SK-N-SH (cell line): ENCODE results near the gene TECPR2. TPM values are rescaled to one million over a fixed set of nuclear protein-coding genes. Genes with fewer than 3 reads are reported as not detected.

Source experiments
- CTCF ChIA-PET: fragments of 300-600, 350-600 bp; formaldehyde crosslinking; extraction: SDS; loops from one replicate; lab custom pipeline; 2021; lab: Yijun Ruan, JAX
- POLR2A ChIA-PET: fragments of 350-600 bp; sonication (Branson Sonifier 250); formaldehyde crosslinking; extraction: SDS; loops from one replicate; lab custom pipeline; 2020; ENCODE audit warnings: antibody characterized with exemption, inconsistent platforms; lab: Yijun Ruan, JAX
- DNase-seq: peaks from one replicate; pipeline ENCODE4 v3.0.0; 2012
- H2AFZ ChIP-seq: fragments of 200-600 bp; sonication (generic); 2 replicates; pipeline ENCODE4 v1.8.1; 2016; ENCODE audit warnings: antibody characterized with exemption, mild to moderate bottlenecking, low read depth
- H3F3A ChIP-seq: fragments of 200-600 bp; sonication (generic); replicated peaks from 2 replicates; pipeline ENCODE3; 2016; ENCODE audit warnings: antibody characterized with exemption, mild to moderate bottlenecking; ENCODE audit not compliant: insufficient read depth
- H3K27ac ChIP-seq, 2 experiments: fragments of 200-500 bp in 1 of 2; fragments of 200-600 bp in 1 of 2; sonication (Bioruptor generic) in 1 of 2; sonication (generic), shearing (Covaris generic) in 1 of 2; 2 replicates each; pipeline versions ENCODE4 v1.5.1 to v1.6.1; 2014 to 2016; ENCODE audit warnings: low read depth in 2 of 2, inconsistent platforms in 1 of 2, low read length in 1 of 2, mild to moderate bottlenecking in 1 of 2, mixed read lengths in 1 of 2
- H3K27me3 ChIP-seq: fragments of 200-600 bp; sonication (generic), shearing (Covaris generic); 2 replicates; pipeline ENCODE4 v1.6.1; 2016; ENCODE audit warnings: mixed run types; ENCODE audit not compliant: insufficient read depth
- H3K36me3 ChIP-seq, 2 experiments: fragments of 200-500 bp in 1 of 2; fragments of 200-600 bp in 1 of 2; sonication (Bioruptor generic) in 1 of 2; sonication (generic) in 1 of 2; replicated peaks in 1 of 2; 2 replicates each; pipeline versions ENCODE3 to v1.5.1; 2014 to 2016; ENCODE audit warnings: low read length in 1 of 2, mild to moderate bottlenecking in 1 of 2; ENCODE audit not compliant: insufficient read depth in 2 of 2, control insufficient read depth in 1 of 2
- H3K4me1 ChIP-seq, 2 experiments: fragments of 200-500 bp in 1 of 2; fragments of 200-600 bp in 1 of 2; sonication (Bioruptor generic) in 1 of 2; sonication (generic), shearing (Covaris generic) in 1 of 2; 2 replicates each; pipeline versions ENCODE4 v1.5.1 to v1.6.1; 2014 to 2016; ENCODE audit warnings: low read depth in 1 of 2, low read length in 1 of 2, mixed run types in 1 of 2; ENCODE audit not compliant: insufficient read depth in 2 of 2, control insufficient read depth in 1 of 2
- H3K4me2 ChIP-seq: fragments of 200-600 bp; sonication (generic), shearing (Covaris generic); 2 replicates; pipeline ENCODE4 v1.6.1; 2017; ENCODE audit warnings: mixed run types
- H3K4me3 ChIP-seq, 2 experiments: fragments of 200-500 bp in 1 of 2; fragments of 200-600 bp in 1 of 2; sonication (Bioruptor generic) in 1 of 2; sonication (generic), shearing (Covaris generic) in 1 of 2; 2 replicates each; pipeline versions ENCODE4 v1.5.1 to v1.8.1; 2014 to 2016; ENCODE audit warnings: low read depth in 2 of 2, inconsistent platforms in 1 of 2, low read length in 1 of 2, mild to moderate bottlenecking in 1 of 2, mixed read lengths in 1 of 2, moderate library complexity in 1 of 2
- H3K79me2 ChIP-seq: fragments of 200-600 bp; sonication (generic); 2 replicates; pipeline ENCODE4 v1.8.1; 2017; ENCODE audit warnings: mild to moderate bottlenecking; ENCODE audit not compliant: insufficient read depth
- H3K9ac ChIP-seq: fragments of 200-600 bp; sonication (generic); 2 replicates; pipeline ENCODE4 v1.6.1; 2017; ENCODE audit warnings: mixed run types
- H3K9me2 ChIP-seq: fragments of 200-600 bp; sonication (generic); 2 replicates; pipeline ENCODE4 v1.6.1; 2017; ENCODE audit warnings: mixed run types
- H3K9me3 ChIP-seq: fragments of 200-600 bp; sonication (generic); 2 replicates; pipeline ENCODE4 v1.6.1; 2017; ENCODE audit warnings: mixed run types, mild to moderate bottlenecking, moderate library complexity
- H4K20me1 ChIP-seq: fragments of 200-600 bp; sonication (generic); 2 replicates; pipeline ENCODE4 v1.6.1; 2017; ENCODE audit warnings: mild to moderate bottlenecking, mixed run types; ENCODE audit not compliant: insufficient read depth
- CHD2 ChIP-seq: fragments of 150-350 bp; IDR thresholded peaks from 2 replicates; pipeline ENCODE4 v1.6.1; 2018; ENCODE audit warnings: low read length; ENCODE audit not compliant: partially characterized antibody
- ELF1 ChIP-seq: IDR thresholded peaks from 2 replicates; pipeline ENCODE4 v1.4.0; 2012
- EZH2phosphoT487 ChIP-seq: fragments of 200-600 bp; sonication (generic); IDR thresholded peaks from 2 replicates; pipeline ENCODE4 v1.6.1; 2017; ENCODE audit warnings: low read depth, mixed run types, mild to moderate bottlenecking, antibody characterized with exemption, moderate library complexity, borderline replicate concordance
- FOSL2 ChIP-seq: IDR thresholded peaks from 2 replicates; pipeline ENCODE4 v1.4.0; 2012; ENCODE audit warnings: low read depth, mild to moderate bottlenecking, moderate library complexity, borderline replicate concordance
- GABPA ChIP-seq: IDR thresholded peaks from 2 replicates; pipeline ENCODE4 v1.4.0; 2012; ENCODE audit warnings: low read depth, mild to moderate bottlenecking
- GATA2 ChIP-seq: sonication (generic); formaldehyde crosslinking; IDR thresholded peaks from 2 replicates; pipeline ENCODE4 v1.5.0; 2020; ENCODE audit warnings: mild to moderate bottlenecking, missing genetic modification reagents
- MEF2A ChIP-seq: IDR thresholded peaks from 2 replicates; pipeline ENCODE4 v1.4.0; 2012; ENCODE audit warnings: low read depth, borderline replicate concordance
- NFIC ChIP-seq: IDR thresholded peaks from 2 replicates; pipeline ENCODE4 v1.4.0; 2012; ENCODE audit warnings: borderline replicate concordance
- NRF1 ChIP-seq: IDR thresholded peaks from 2 replicates; pipeline ENCODE4 v1.6.1; 2012; ENCODE audit warnings: low read depth, mild to moderate bottlenecking, low read length
- POLR2AphosphoS5 ChIP-seq: IDR thresholded peaks from 2 replicates; pipeline ENCODE4 v1.6.1; 2012; ENCODE audit warnings: low read depth, low read length
- RFX5 ChIP-seq: IDR thresholded peaks from 2 replicates; pipeline ENCODE4 v1.6.1; 2012; ENCODE audit warnings: mild to moderate bottlenecking, improper control_type of control experiment, low read length
- RXRA ChIP-seq: IDR thresholded peaks from 2 replicates; pipeline ENCODE4 v1.4.0; 2012; ENCODE audit warnings: low read depth, mild to moderate bottlenecking, borderline replicate concordance
- SMC3 ChIP-seq: IDR thresholded peaks from 2 replicates; pipeline ENCODE4 v1.6.1; 2012; ENCODE audit warnings: low read depth, low read length, improper control_type of control experiment
- TAF1 ChIP-seq: IDR thresholded peaks from 2 replicates; pipeline ENCODE4 v1.6.1; 2012; ENCODE audit warnings: low read depth, mild to moderate bottlenecking, low read length, moderate library complexity, borderline replicate concordance
- TCF12 ChIP-seq: IDR thresholded peaks from 2 replicates; pipeline ENCODE4 v1.4.0; 2012
- TEAD4 ChIP-seq: IDR thresholded peaks from 2 replicates; pipeline ENCODE4 v1.4.0; 2012; ENCODE audit warnings: mild to moderate bottlenecking, borderline replicate concordance; ENCODE audit not compliant: insufficient read depth
- YY1 ChIP-seq: IDR thresholded peaks from 2 replicates; pipeline ENCODE4 v1.4.0; 2012; ENCODE audit warnings: low read depth, mild to moderate bottlenecking
- WGBS: methylation state at CpG from one replicate; pipeline ENCODE4 v1.1.6; 2017; ENCODE audit warnings: low lambda C conversion rate; 5-methylcytosine and 5-hydroxymethylcytosine counted together
- polyA plus RNA-seq, 3 experiments: library from polyadenylated mRNA; depleted of rRNA; stranded (reverse); fragments of >200 nt; gene quantifications; 2 replicates each; pipeline ENCODE4 v1.2.3, GENCODE V29; 2012
- TF ChIP-seq, protein P1 (sequence below): fragments of 150-350 bp; IDR thresholded peaks from 2 replicates; pipeline ENCODE4 v1.6.1; 2017; ENCODE audit warnings: antibody characterized with exemption, low read length, low read depth, borderline replicate concordance
- TF ChIP-seq, protein P2 (sequence below): IDR thresholded peaks from 2 replicates; pipeline ENCODE4 v1.4.0; 2012; ENCODE audit warnings: low read depth
- TF ChIP-seq, protein P3 (sequence below): IDR thresholded peaks from 2 replicates; pipeline ENCODE4 v1.4.0; 2012; ENCODE audit warnings: low read depth, borderline replicate concordance

Gene TECPR2
- polyA plus RNA-seq, 1 of the 3 experiments (the other 2 are of a cell fraction) = 6.9 TPM

DNA sequence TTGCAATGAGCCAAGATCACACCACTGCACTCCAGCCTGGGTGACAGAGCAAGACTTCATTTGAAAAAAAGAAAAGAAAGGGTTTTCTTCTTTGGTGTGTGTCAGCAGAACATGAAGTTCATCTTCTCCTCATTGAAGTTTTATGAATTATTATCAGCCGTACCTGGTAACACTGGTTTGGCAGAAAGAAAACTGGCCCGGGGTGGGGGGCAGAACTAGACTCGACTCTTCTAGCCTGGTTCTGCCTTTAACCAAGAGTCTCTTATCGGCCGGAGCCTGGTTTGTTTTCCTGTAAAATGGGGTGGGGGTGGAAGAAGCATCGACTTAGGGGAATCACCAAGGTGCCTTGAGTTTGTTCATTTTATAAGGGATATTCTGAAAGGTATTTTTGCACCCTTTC is 64.1 kb downstream of the TECPR2 start:
- H4K20me1 ChIP-seq = no peaks in the 10 kb centered on the region
- H3K4me3 ChIP-seq = no peak overlapping the region
- H3K36me3 ChIP-seq = peaks cover 8 to 12% of the 10 kb centered on the region in 2 experiments
- H3K9me2 ChIP-seq = no peaks in the 10 kb centered on the region
- no peaks in the 10 kb centered on the region for H3F3A ChIP-seq
- no peaks in the 10 kb centered on the region for H3K4me1 ChIP-seq
- 97% methylated on average over 6 of the region's 6 CpGs for WGBS
- no peak overlapping the region for H3K27ac ChIP-seq
- TF ChIP-seq RXRA = no peak
- TF ChIP-seq ELF1 = no peak
- TF ChIP-seq NFIC = no peak
- TF ChIP-seq RFX5 = no peak
- TF ChIP-seq TAF1 = no peak
- TF ChIP-seq TCF12 = no peak
- no peak for TF ChIP-seq TEAD4
- TF ChIP-seq GATA2 (CRISPR knock-in tag) = no peak
- no peak for TF ChIP-seq SMC3
- TF ChIP-seq, protein P1, sequence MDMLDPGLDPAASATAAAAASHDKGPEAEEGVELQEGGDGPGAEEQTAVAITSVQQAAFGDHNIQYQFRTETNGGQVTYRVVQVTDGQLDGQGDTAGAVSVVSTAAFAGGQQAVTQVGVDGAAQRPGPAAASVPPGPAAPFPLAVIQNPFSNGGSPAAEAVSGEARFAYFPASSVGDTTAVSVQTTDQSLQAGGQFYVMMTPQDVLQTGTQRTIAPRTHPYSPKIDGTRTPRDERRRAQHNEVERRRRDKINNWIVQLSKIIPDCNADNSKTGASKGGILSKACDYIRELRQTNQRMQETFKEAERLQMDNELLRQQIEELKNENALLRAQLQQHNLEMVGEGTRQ = no peak
- no peak for TF ChIP-seq POLR2AphosphoS5
- no peak for TF ChIP-seq MEF2A
- no peak for TF ChIP-seq FOSL2
- TF ChIP-seq EZH2phosphoT487 = no peak
- TF ChIP-seq NRF1 = no peak
- TF ChIP-seq, protein P2, sequence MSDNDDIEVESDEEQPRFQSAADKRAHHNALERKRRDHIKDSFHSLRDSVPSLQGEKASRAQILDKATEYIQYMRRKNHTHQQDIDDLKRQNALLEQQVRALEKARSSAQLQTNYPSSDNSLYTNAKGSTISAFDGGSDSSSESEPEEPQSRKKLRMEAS = no peak
- TF ChIP-seq CHD2 = no peak
- no peak for TF ChIP-seq GABPA
- no peak for TF ChIP-seq YY1
- TF ChIP-seq, protein P3, sequence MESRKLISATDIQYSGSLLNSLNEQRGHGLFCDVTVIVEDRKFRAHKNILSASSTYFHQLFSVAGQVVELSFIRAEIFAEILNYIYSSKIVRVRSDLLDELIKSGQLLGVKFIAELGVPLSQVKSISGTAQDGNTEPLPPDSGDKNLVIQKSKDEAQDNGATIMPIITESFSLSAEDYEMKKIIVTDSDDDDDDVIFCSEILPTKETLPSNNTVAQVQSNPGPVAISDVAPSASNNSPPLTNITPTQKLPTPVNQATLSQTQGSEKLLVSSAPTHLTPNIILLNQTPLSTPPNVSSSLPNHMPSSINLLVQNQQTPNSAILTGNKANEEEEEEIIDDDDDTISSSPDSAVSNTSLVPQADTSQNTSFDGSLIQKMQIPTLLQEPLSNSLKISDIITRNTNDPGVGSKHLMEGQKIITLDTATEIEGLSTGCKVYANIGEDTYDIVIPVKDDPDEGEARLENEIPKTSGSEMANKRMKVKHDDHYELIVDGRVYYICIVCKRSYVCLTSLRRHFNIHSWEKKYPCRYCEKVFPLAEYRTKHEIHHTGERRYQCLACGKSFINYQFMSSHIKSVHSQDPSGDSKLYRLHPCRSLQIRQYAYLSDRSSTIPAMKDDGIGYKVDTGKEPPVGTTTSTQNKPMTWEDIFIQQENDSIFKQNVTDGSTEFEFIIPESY = no peak
- TF ChIP-seq, all 33 proteins: peak for 0
- Histone ChIP-seq H3K79me2 (no peaks in the 10 kb centered on the region), H2AFZ (no peak overlapping the region), H3K9me3 (no peaks in the 10 kb centered on the region), H3K4me2 (no peak overlapping the region), H3K9ac (no peak overlapping the region), H3K27me3 (no peaks in the 10 kb centered on the region)
- DNase-seq = no peak
- ChIA-PET CTCF (interaction anchor here (1.9 kb wide), 1 partner anchor 11 kb away, joined by 5 read pairs; no protein-coding TSS in a partner anchor), POLR2A (no interaction called here)
